Caco-2 (cell line): ENCODE measurements around the gene SOX6. TPM values are rescaled to one million over a fixed set of nuclear protein-coding genes. Genes with fewer than 3 reads are reported as not detected.

Experiments
- BruUV-seq: library from RNA; stranded (reverse); fragments of 400-500 nt; replicated peaks from 2 replicates; lab custom pipeline; 2021; lab: Mats Ljungman, UMichigan
- CTCF ChIA-PET: fragments of 300-600 bp; sonication (Branson Sonifier 250); formaldehyde crosslinking; loops from one replicate; lab custom pipeline; 2022; ENCODE audit warnings: antibody characterized with exemption; lab: Charles Lee
- POLR2A ChIA-PET: fragments of 300-600 bp; sonication (Branson Sonifier 250); formaldehyde crosslinking; loops from one replicate; lab custom pipeline; 2022; ENCODE audit warnings: antibody characterized with exemption; lab: Charles Lee
- DNase-seq, 2 experiments: peaks; one replicate each; pipeline versions ENCODE4 v3.0.0 to v3.0.0-alpha.2; 2020 to 2022
- H3K27me3 ChIP-seq: replicated peaks from 2 replicates; pipeline ENCODE4 v1.6.0; 2011; ENCODE audit warnings: low read length; ENCODE audit not compliant: control insufficient read depth, insufficient read depth
- H3K36me3 ChIP-seq: 2 replicates; pipeline ENCODE4 v1.5.1; 2011; ENCODE audit warnings: low read length; ENCODE audit not compliant: control insufficient read depth, insufficient read depth
- H3K4me1 ChIP-seq: fragments of 250-450 bp; sonication (Bioruptor Pico); 2 replicates; pipeline ENCODE4 v1.5.1; 2020; ENCODE audit warnings: mild to moderate bottlenecking
- H3K4me3 ChIP-seq: 2 replicates; pipeline ENCODE4 v1.5.1; 2011; ENCODE audit warnings: low read depth, mild to moderate bottlenecking, control low read depth, low read length
- H3K9me3 ChIP-seq: fragments of 250-450 bp; sonication (Bioruptor Pico); 2 replicates; pipeline ENCODE4 v1.5.1; 2020; ENCODE audit warnings: mild to moderate bottlenecking, moderate library complexity
- H3K27ac Mint-ChIP-seq: one replicate; pipeline ENCODE4 v1.8.0; 2022; ENCODE audit warnings: mixed read lengths; ENCODE audit not compliant: unreplicated experiment
- H3K27me3 Mint-ChIP-seq: one replicate; pipeline ENCODE4 v1.8.0; 2022; ENCODE audit warnings: mixed read lengths; ENCODE audit not compliant: insufficient read depth, unreplicated experiment
- H3K36me3 Mint-ChIP-seq: one replicate; pipeline ENCODE4 v1.8.0; 2022; ENCODE audit warnings: mild to moderate bottlenecking, mixed read lengths; ENCODE audit not compliant: insufficient read depth, unreplicated experiment
- H3K4me1 Mint-ChIP-seq: one replicate; pipeline ENCODE4 v1.8.0; 2022; ENCODE audit warnings: low read depth, mixed read lengths; ENCODE audit not compliant: unreplicated experiment
- H3K4me3 Mint-ChIP-seq: one replicate; pipeline ENCODE4 v1.8.0; 2022; ENCODE audit warnings: mild to moderate bottlenecking, moderate library complexity, mixed read lengths; ENCODE audit not compliant: unreplicated experiment
- H3K9me3 Mint-ChIP-seq: one replicate; pipeline ENCODE4 v1.8.0; 2022; ENCODE audit warnings: mixed read lengths; ENCODE audit not compliant: unreplicated experiment
- CTCF ChIP-seq, 2 experiments: fragments of 200-600 bp in 1 of 2; IDR thresholded peaks; 1 replicate in 1 of 2; 2 replicates in 1 of 2; pipeline versions ENCODE4 v1.5.1 to v1.8.0; 2011 to 2022; ENCODE audit warnings: antibody characterized with exemption in 1 of 2, control low read depth in 1 of 2, inconsistent platforms in 1 of 2, low read depth in 1 of 2, low read length in 1 of 2, mild to moderate bottlenecking in 1 of 2, moderate library complexity in 1 of 2; ENCODE audit not compliant: insufficient read depth in 1 of 2, severe bottlenecking in 1 of 2, unreplicated experiment in 1 of 2
- intact Hi-C: fragments of 100-400 bp; cut with micrococcal nuclease; formaldehyde crosslinking; loops from one replicate; pipeline ENCODE4 v1.10.0; 2022; ENCODE audit not compliant: unreplicated experiment
- total RNA-seq: library from RNA; stranded (reverse); gene quantifications from 2 replicates; pipeline ENCODE4 v1.2.3, GENCODE V29; 2022

SOX6 gene
- total RNA-seq, 1 experiment from 2014 or later: 10.8 TPM

DNA sequence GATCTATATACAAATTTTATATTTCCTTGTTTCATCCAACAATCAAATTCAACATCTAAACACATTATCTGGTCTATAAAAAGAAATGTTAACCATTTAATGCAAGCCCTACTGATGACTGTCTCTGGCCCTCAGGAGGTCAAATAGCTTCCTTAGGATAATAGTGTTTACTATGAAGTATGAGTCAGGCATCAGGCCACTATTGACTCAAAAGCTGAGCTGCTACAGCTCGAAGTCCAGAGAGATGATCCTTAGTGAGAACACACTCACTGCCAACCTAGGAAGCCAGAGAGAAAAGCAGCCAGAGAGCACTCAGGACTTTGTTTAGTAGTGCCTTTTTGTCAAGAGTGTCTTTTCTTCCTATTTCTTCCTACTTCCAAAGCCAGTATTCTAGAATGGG lies 171.8 kb downstream of the SOX6 start:
- peak overlapping the region; percentile 26 for H3K4me3 Mint-ChIP-seq
- ChIA-PET POLR2A (interaction anchor here (0.5 to 1.6 kb wide), 3 partner anchors 9 to 28 kb away, joined by 3 to 7 read pairs (median 6); no protein-coding TSS in a partner anchor), CTCF (interaction anchor here (1.0 to 1.5 kb wide), 3 partner anchors 9 to 429 kb away, joined by 3 to 6 read pairs (median 3); no protein-coding TSS in a partner anchor)
- Histone ChIP-seq H3K9me3 (no peaks in the 10 kb centered on the region), H3K4me3 (no peak overlapping the region), H3K4me1 (peaks cover 30% of the 10 kb centered on the region), H3K27me3 (no peaks in the 10 kb centered on the region), H3K36me3 (no peaks in the 10 kb centered on the region)
- DNase-seq: peak; percentile 61 to 70
- no TSS peak for BruUV-seq
- no peak for TF ChIP-seq CTCF (IDR thresholded peaks at IDR 0.05; ENCODE audit: insufficient read depth in 1 of 2, low read depth in 1 of 2, low read length in 1 of 2, severe bottlenecking in 1 of 2, unreplicated experiment in 1 of 2)
- H3K4me1 Mint-ChIP-seq: peaks cover 25% of the 10 kb centered on the region
- H3K27me3 Mint-ChIP-seq: no peaks in the 10 kb centered on the region
- H3K27ac Mint-ChIP-seq: peak overlapping the region; percentile 32
- intact Hi-C loops: loop anchor here (1.0 to 2.0 kb wide), 2 partner anchors 9 to 70 kb away; no protein-coding TSS in a partner anchor
- H3K9me3 Mint-ChIP-seq: no peaks in the 10 kb centered on the region
- no peaks in the 10 kb centered on the region for H3K36me3 Mint-ChIP-seq

DNA sequence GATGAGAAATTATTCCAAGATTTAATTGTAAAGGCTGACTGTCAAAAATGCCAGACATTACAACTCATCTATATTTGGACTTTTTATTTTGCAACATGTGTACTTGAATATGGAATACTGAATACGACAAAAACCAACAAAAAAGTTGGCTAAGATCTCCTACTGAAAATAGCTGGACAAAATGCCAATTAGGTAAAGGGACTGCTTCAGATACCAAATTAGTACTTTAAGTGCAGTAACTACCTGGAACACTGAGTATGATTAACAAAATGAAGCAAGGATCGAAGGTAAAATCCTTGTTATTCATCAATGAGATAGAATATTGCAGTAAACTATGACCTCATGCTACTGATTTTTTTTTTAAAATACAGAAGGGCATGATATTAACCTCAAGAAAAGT lies 173.8 kb downstream of the SOX6 start:
- H3K4me3 Mint-ChIP-seq: no peak overlapping the region
- no peak overlapping the region for H3K27ac Mint-ChIP-seq
- Histone ChIP-seq H3K4me1 (peaks cover 33% of the 10 kb centered on the region), H3K4me3 (no peak overlapping the region), H3K36me3 (no peaks in the 10 kb centered on the region), H3K27me3 (no peaks in the 10 kb centered on the region), H3K9me3 (no peaks in the 10 kb centered on the region)
- no peak for DNase-seq
- CTCF ChIA-PET: no interaction called here
- TF ChIP-seq CTCF (IDR thresholded peaks at IDR 0.05; ENCODE audit: insufficient read depth in 1 of 2, low read depth in 1 of 2, low read length in 1 of 2, severe bottlenecking in 1 of 2, unreplicated experiment in 1 of 2): no peak
- no peaks in the 10 kb centered on the region for H3K9me3 Mint-ChIP-seq
- no TSS peak for BruUV-seq
- H3K27me3 Mint-ChIP-seq: no peaks in the 10 kb centered on the region
- H3K36me3 Mint-ChIP-seq: no peaks in the 10 kb centered on the region
- intact Hi-C loops: no loop called here
- peaks cover 25% of the 10 kb centered on the region for H3K4me1 Mint-ChIP-seq
- POLR2A ChIA-PET: no interaction called here

- Histone ChIP-seq H3K4me1 (peaks cover 29% of the 10 kb centered on the region), H3K36me3 (no peaks in the 10 kb centered on the region), H3K9me3 (no peaks in the 10 kb centered on the region), H3K27me3 (no peaks in the 10 kb centered on the region), H3K4me3 (no peak overlapping the region)
- Mint-ChIP-seq H3K4me3 (no peak overlapping the region), H3K27me3 (no peaks in the 10 kb centered on the region), H3K36me3 (no peaks in the 10 kb centered on the region), H3K9me3 (no peaks in the 10 kb centered on the region), H3K27ac (no peak overlapping the region), H3K4me1 (peaks cover 17% of the 10 kb centered on the region)
- BruUV-seq: no TSS peak
- ChIA-PET CTCF (no interaction called here), POLR2A (no interaction called here)
- no peak for TF ChIP-seq CTCF (IDR thresholded peaks at IDR 0.05; ENCODE audit: insufficient read depth in 1 of 2, low read depth in 1 of 2, low read length in 1 of 2, severe bottlenecking in 1 of 2, unreplicated experiment in 1 of 2)
- no peak for DNase-seq
- intact Hi-C loops: no loop called here
Observed at GRCh38 chr11:16180868-16181267, 175.5 kb downstream of the SOX6 start.
